Kidney epithelial cell (primary cell): Measurements from ENCODE around the gene NAA11. TPM values are rescaled to one million over a fixed set of nuclear protein-coding genes. Genes with fewer than 3 reads are reported as not detected.
"Not testable (repeated sequence)": the region's sequence is repeated elsewhere in the genome, so short reads cannot be mapped to it uniquely, and the experiment has no call there.

ENCODE experiments used
- DNase-seq: peaks from one replicate; pipeline ENCODE4 v3.0.0-alpha.2; 2010; ENCODE audit warnings: low read depth
- H3K27me3 ChIP-seq: 2 replicates; pipeline ENCODE4 v1.6.0; 2011; ENCODE audit warnings: low read length; ENCODE audit not compliant: control insufficient read depth, insufficient read depth
- H3K36me3 ChIP-seq: 2 replicates; pipeline ENCODE4 v1.5.1; 2011; ENCODE audit warnings: low read length; ENCODE audit not compliant: control insufficient read depth, insufficient read depth
- H3K4me3 ChIP-seq: 2 replicates; pipeline ENCODE4 v1.5.1; 2011; ENCODE audit warnings: low read depth, mild to moderate bottlenecking, control low read depth, low read length
- CTCF ChIP-seq: IDR thresholded peaks from 2 replicates; pipeline ENCODE4 v1.5.1; 2011; ENCODE audit warnings: mild to moderate bottlenecking, moderate library complexity, low read length, control low read depth, inconsistent platforms; ENCODE audit not compliant: insufficient read depth, poor library complexity, severe bottlenecking
- total RNA-seq: library from RNA; depleted of rRNA; stranded (reverse); fragments of >200 nt; gene quantifications from 2 replicates; pipeline ENCODE4 v1.2.3, GENCODE V29; 2015

NAA11 gene
- total RNA-seq, 1 donor from 2014 or later = not detected

DNA sequence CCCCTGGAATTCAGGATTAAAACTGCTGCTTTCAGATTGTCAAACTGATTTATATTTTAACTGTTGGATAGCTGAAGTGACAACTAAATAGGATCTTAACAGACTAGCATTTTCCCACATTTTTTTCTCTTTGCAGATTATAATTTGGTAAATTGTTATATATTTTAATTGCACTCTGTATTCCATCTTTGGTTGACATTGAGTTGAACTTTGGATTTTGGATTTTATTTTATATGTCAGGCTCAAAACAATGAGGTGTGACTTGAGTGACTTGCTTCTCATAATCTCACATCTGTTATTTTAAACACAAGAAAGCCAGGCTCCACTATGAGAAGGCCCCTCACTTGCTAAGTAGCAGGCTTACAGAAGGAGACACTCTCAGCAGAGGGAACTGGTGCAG is 38.1 kb downstream of the NAA11 start:
- no peak for DNase-seq
- Histone ChIP-seq H3K36me3 (no peaks in the 10 kb centered on the region), H3K4me3 (no peak overlapping the region), H3K27me3 (no peaks in the 10 kb centered on the region)
- no peak for TF ChIP-seq CTCF

- no peak for TF ChIP-seq CTCF
- no peak overlapping the region for H3K4me3 ChIP-seq
- no peaks in the 10 kb centered on the region for H3K27me3 ChIP-seq
- H3K36me3 ChIP-seq = no peaks in the 10 kb centered on the region
- no peak for DNase-seq
Measured at GRCh38 chr4:79287076-79287475, 38.8 kb downstream of the NAA11 start.

DNA sequence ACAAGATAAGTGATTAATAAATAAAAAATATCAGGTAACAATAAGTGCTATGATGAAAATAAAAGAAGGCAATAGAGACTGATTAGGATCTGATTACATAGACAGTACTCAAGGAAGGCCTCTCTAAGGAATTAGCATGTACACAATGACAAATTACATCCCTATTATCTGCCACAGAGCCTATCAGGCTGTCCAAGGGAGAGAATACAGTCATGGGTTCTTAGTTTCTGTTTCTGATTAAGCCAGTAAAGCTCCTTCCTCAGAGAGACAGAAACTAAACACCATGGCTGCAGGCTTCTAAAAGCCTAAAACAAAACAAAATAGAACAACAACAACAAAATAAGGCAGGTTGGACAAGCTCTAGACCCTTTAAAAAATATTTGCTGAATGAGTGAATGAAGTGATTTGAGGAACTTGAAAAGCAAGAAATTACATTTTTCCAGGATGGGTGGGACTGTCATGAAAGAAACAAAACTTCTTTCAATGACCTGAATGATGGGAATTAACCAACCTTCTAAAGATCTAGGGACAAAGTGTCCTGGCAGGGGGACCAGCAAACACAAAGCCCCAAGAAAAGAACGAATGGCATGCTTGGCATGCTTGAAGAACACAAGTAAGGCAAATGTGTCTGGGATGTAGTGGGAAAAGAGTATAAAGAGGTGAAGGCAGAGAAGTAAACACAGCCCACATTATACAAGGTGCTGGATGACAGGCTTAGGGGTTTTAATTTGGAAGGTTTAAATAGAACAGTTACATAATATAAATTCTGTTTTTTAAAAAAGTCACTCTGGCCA is 44.1 kb downstream of the NAA11 start:
- DNase-seq = no peak
- TF ChIP-seq CTCF = no peak
- no peaks in the 10 kb centered on the region for H3K27me3 ChIP-seq
- H3K36me3 ChIP-seq = no peaks in the 10 kb centered on the region
- H3K4me3 ChIP-seq = no peak overlapping the region

- H3K27me3 ChIP-seq, H3K36me3 ChIP-seq, H3K4me3 ChIP-seq, DNase-seq: not testable (repeated sequence)
Measured at GRCh38 chr4:79277467-79277866, 48.4 kb downstream of the NAA11 start.

DNA sequence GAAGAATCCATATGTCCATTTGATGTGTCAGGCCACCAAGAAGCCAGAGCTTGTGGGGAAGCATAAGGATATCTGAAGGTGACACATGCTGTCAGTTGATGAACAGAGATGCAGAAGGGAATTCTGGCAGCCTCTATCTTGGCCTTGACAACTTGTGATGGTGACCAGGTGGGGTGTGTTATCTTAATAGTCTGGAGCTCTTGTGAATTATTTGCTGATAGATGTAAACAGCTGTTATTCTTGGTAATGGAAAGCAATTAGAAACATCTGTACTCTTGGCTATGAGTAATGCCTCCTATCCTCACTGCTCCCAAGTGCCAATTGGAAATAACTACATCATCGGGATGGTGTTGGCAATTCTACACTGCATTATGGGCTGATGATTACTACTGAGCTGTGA is 51.9 kb downstream of the NAA11 start:
- Histone ChIP-seq H3K36me3 (no peaks in the 10 kb centered on the region), H3K27me3 (no peaks in the 10 kb centered on the region), H3K4me3 (no peak overlapping the region)
- TF ChIP-seq CTCF = no peak
- DNase-seq = no peak

- TF ChIP-seq CTCF = no peak
- no peaks in the 10 kb centered on the region for H3K27me3 ChIP-seq
- DNase-seq = no peak
- no peak overlapping the region for H3K4me3 ChIP-seq
- H3K36me3 ChIP-seq = no peaks in the 10 kb centered on the region
Measured at GRCh38 chr4:79272761-79273160, 53.1 kb downstream of the NAA11 start.
